PC-9 (cell line): ENCODE results near the gene PDE10A. TPM values are rescaled to one million over a fixed set of nuclear protein-coding genes. Genes with fewer than 3 reads are reported as not detected.

ENCODE experiments used
- BruUV-seq: library from RNA; stranded (reverse); fragments of 400-500 nt; replicated peaks from 2 replicates; lab custom pipeline; 2021; lab: Mats Ljungman, UMichigan
- CTCF ChIA-PET: fragments of 300-600 bp; sonication (Branson Sonifier 250); formaldehyde crosslinking; loops from one replicate; lab custom pipeline; 2022; ENCODE audit warnings: antibody characterized with exemption; lab: Charles Lee
- POLR2A ChIA-PET: fragments of 300-600 bp; sonication (Branson Sonifier 250); formaldehyde crosslinking; loops from one replicate; lab custom pipeline; 2022; ENCODE audit warnings: antibody characterized with exemption; ENCODE audit not compliant: unreplicated experiment; lab: Charles Lee
- DNase-seq, 2 experiments: peaks; one replicate each; pipeline versions ENCODE4 v3.0.0 to v3.0.0-alpha.2; 2015 to 2022; ENCODE audit warnings: mixed read lengths in 1 of 2
- H2AFZ ChIP-seq: fragments of 200-600 bp; sonication (generic); 2 replicates; pipeline ENCODE4 v1.8.1; 2017; ENCODE audit warnings: antibody characterized with exemption
- H3F3A ChIP-seq: fragments of 200-600 bp; sonication (generic); 2 replicates; pipeline ENCODE4 v1.8.1; 2017; ENCODE audit warnings: antibody characterized with exemption, mild to moderate bottlenecking, low read depth; ENCODE audit not compliant: insufficient read depth
- H3K27ac ChIP-seq: fragments of 200-600 bp; sonication (generic); 2 replicates; pipeline ENCODE4 v1.6.1; 2016; ENCODE audit warnings: mixed run types
- H3K27me3 ChIP-seq: fragments of 200-600 bp; sonication (generic); 2 replicates; pipeline ENCODE4 v1.6.1; 2016; ENCODE audit warnings: low read depth, mixed run types; ENCODE audit not compliant: insufficient read depth
- H3K36me3 ChIP-seq: fragments of 200-600 bp; sonication (generic); 2 replicates; pipeline ENCODE4 v1.6.1; 2016; ENCODE audit warnings: low read depth, mixed run types
- H3K4me1 ChIP-seq: fragments of 200-600 bp; sonication (generic); replicated peaks from 2 replicates; pipeline ENCODE4 v1.6.1; 2016; ENCODE audit warnings: mixed run types; ENCODE audit not compliant: insufficient read depth
- H3K4me2 ChIP-seq: fragments of 200-600 bp; sonication (generic); 2 replicates; pipeline ENCODE4 v1.6.1; 2017; ENCODE audit warnings: mixed run types
- H3K4me3 ChIP-seq: fragments of 200-600 bp; sonication (generic); 2 replicates; pipeline ENCODE4 v1.6.1; 2016; ENCODE audit warnings: mixed run types
- H3K79me2 ChIP-seq: fragments of 200-600 bp; sonication (generic); 2 replicates; pipeline ENCODE4 v1.6.1; 2017; ENCODE audit warnings: low read depth, mixed run types
- H3K9me2 ChIP-seq: fragments of 200-600 bp; sonication (generic); 2 replicates; pipeline ENCODE4 v1.8.1; 2017; ENCODE audit warnings: mild to moderate bottlenecking; ENCODE audit not compliant: insufficient read depth
- H3K9me3 ChIP-seq: fragments of 200-600 bp; sonication (generic); 2 replicates; pipeline ENCODE4 v1.8.1; 2016; ENCODE audit warnings: low read depth; ENCODE audit not compliant: insufficient read depth
- H4K20me1 ChIP-seq: fragments of 200-600 bp; sonication (generic); 2 replicates; pipeline ENCODE4 v1.8.1; 2017; ENCODE audit not compliant: insufficient read depth
- CTCF ChIP-seq: fragments of 200-600 bp; sonication (generic); conservative IDR thresholded peaks from 2 replicates; pipeline ENCODE4 v1.6.1; 2017; ENCODE audit warnings: mixed run types, antibody characterized with exemption, mild to moderate bottlenecking, moderate library complexity
- EZH2 ChIP-seq: fragments of 200-600 bp; sonication (generic); IDR thresholded peaks from 2 replicates; pipeline ENCODE4 v1.8.0; 2017; ENCODE audit warnings: antibody characterized with exemption, low read depth
- intact Hi-C: fragments of 100-400 bp; cut with micrococcal nuclease; formaldehyde crosslinking; loops from one replicate; pipeline ENCODE4 v1.10.0; 2022; ENCODE audit not compliant: unreplicated experiment
- total RNA-seq: library from RNA; stranded (reverse); gene quantifications from 2 replicates; pipeline ENCODE4 v1.2.3, GENCODE V29; 2021

PDE10A gene
- total RNA-seq, 1 experiment from 2014 or later: not detected

GRCh38 chr6:165456286-165456685, 206.8 kb downstream of the PDE10A start:
- no peak overlapping the region for H3K4me3 ChIP-seq
- TF ChIP-seq CTCF: no peak
- no peak for TF ChIP-seq EZH2
- no peaks in the 10 kb centered on the region for H3K79me2 ChIP-seq
- H3K4me2 ChIP-seq: no peak overlapping the region
- no peak overlapping the region for H3K27ac ChIP-seq
- H3F3A ChIP-seq: no peaks in the 10 kb centered on the region
- no peaks in the 10 kb centered on the region for H3K4me1 ChIP-seq
- H3K27me3 ChIP-seq: peaks cover 16% of the 10 kb centered on the region
- ChIA-PET POLR2A (no interaction called here), CTCF (no interaction called here)
- H2AFZ ChIP-seq: no peak overlapping the region
- no peaks in the 10 kb centered on the region for H3K9me2 ChIP-seq
- H3K36me3 ChIP-seq: no peaks in the 10 kb centered on the region
- H3K9me3 ChIP-seq: no peaks in the 10 kb centered on the region
- no TSS peak for BruUV-seq
- H4K20me1 ChIP-seq: no peaks in the 10 kb centered on the region
- no peak for DNase-seq
- intact Hi-C loops: no loop called here

GRCh38 chr6:165455488-165455887, 207.6 kb downstream of the PDE10A start:
- Histone ChIP-seq H3K27me3 (peaks cover 12% of the 10 kb centered on the region), H3K9me2 (no peaks in the 10 kb centered on the region), H2AFZ (no peak overlapping the region), H3K4me1 (no peaks in the 10 kb centered on the region), H3K4me3 (no peak overlapping the region), H3F3A (no peaks in the 10 kb centered on the region), H3K4me2 (no peak overlapping the region), H3K27ac (no peak overlapping the region), H3K79me2 (no peaks in the 10 kb centered on the region), H3K9me3 (no peaks in the 10 kb centered on the region), H4K20me1 (no peaks in the 10 kb centered on the region), H3K36me3 (no peaks in the 10 kb centered on the region)
- ChIA-PET CTCF (no interaction called here), POLR2A (no interaction called here)
- TF ChIP-seq EZH2 (no peak), CTCF (no peak)
- no TSS peak for BruUV-seq
- DNase-seq: no peak
- intact Hi-C loops: no loop called here

GRCh38 chr6:165453395-165453794, 209.6 kb downstream of the PDE10A start:
- intact Hi-C loops: no loop called here
- Histone ChIP-seq H2AFZ (no peak overlapping the region), H3K9me3 (no peaks in the 10 kb centered on the region), H3K79me2 (no peaks in the 10 kb centered on the region), H3K4me3 (no peak overlapping the region), H3K27ac (no peak overlapping the region), H3K4me1 (no peaks in the 10 kb centered on the region), H3K4me2 (no peak overlapping the region), H4K20me1 (no peaks in the 10 kb centered on the region), H3K9me2 (0 out of 2 replicates have a peak, but pooled peaks cover 3% of the 10 kb centered on the region), H3K36me3 (no peaks in the 10 kb centered on the region), H3K27me3 (peaks cover 6% of the 10 kb centered on the region), H3F3A (no peaks in the 10 kb centered on the region)
- POLR2A ChIA-PET: no interaction called here
- CTCF ChIA-PET: no interaction called here
- DNase-seq: no peak
- BruUV-seq: no TSS peak
- TF ChIP-seq CTCF (no peak), EZH2 (no peak)
